Measurements from ENCODE around the gene PDE9A. TPM values are rescaled to one million over a fixed set of nuclear protein-coding genes. Genes with fewer than 3 reads are reported as not detected.

The PDE9A gene
- total RNA-seq, 1 experiment from 2014 or later = 31.9 TPM

GRCh38 chr21:42624095-42624790, 29.2 kb upstream of the PDE9A start:
- no peak overlapping the region for H4K5ac ChIP-seq (ENCODE audit: insufficient read length, low read depth, low read length)

More at GRCh38 chr21:42624095-42624790, 29.2 kb upstream of the PDE9A start:
- H4K8ac ChIP-seq (replicated peaks; ENCODE audit: insufficient read length, low read depth, low read length) = no peak overlapping the region
- H2BK120ac ChIP-seq (ENCODE audit: low read depth, low read length, poor library complexity, severe bottlenecking) = no peak overlapping the region
- TF ChIP-seq CTCF (conservative IDR thresholded peaks at IDR 0.05) = no peak
- no peaks in the 10 kb centered on the region for H3K27me3 ChIP-seq (ENCODE audit: insufficient read depth, low read length)
- no peak for DNase-seq
- no peak overlapping the region for H3K4me2 ChIP-seq (ENCODE audit: insufficient read depth, insufficient read length, low read length)
- H3K27ac ChIP-seq (ENCODE audit: insufficient read length, low read depth, low read length) = no peak overlapping the region
- no peak overlapping the region for H4K91ac ChIP-seq (ENCODE audit: insufficient read length, low read depth, low read length)
- no peaks in the 10 kb centered on the region for H4K20me1 ChIP-seq (ENCODE audit: control insufficient read depth, insufficient read depth, insufficient read length)
- H2BK5ac ChIP-seq (ENCODE audit: insufficient read length, low read length) = no peak overlapping the region
- H3K18ac ChIP-seq (ENCODE audit: insufficient read length, low read depth, low read length) = no peak overlapping the region
- H3K27ac Mint-ChIP-seq = 0 out of 7 replicates have a peak overlapping the region, but pooled peaks of 1 of the 3 experiments have one; percentile 55
- no peaks in the 10 kb centered on the region for H3K4me1 ChIP-seq (ENCODE audit: insufficient read depth, low read length)
- H3K4ac ChIP-seq (ENCODE audit: low read depth, low read length) = no peak overlapping the region
- no peaks in the 10 kb centered on the region for H3K9me3 ChIP-seq (ENCODE audit: control insufficient read depth, low read depth, low read length)
- no peak overlapping the region; the same call in 1 of the 2 replicates for H3K14ac ChIP-seq (ENCODE audit: insufficient read depth, low read length)
- no peaks in the 10 kb centered on the region for H3K79me2 ChIP-seq (ENCODE audit: insufficient read depth, low read length)
- no peak overlapping the region for H2AK5ac ChIP-seq (ENCODE audit: insufficient read length, low read length)
- no peak overlapping the region for H3K9ac ChIP-seq (ENCODE audit: extremely low read depth, insufficient read length, low read length)
- H3T11ph ChIP-seq (ENCODE audit: low read length) = no peak overlapping the region
- no peak overlapping the region for H2BK20ac ChIP-seq (ENCODE audit: low read depth, low read length, poor library complexity, severe bottlenecking)
- no peak overlapping the region for H3K4me3 Mint-ChIP-seq
- no peaks in the 10 kb centered on the region for H3K79me1 ChIP-seq (ENCODE audit: insufficient read depth, low read depth, low read length, poor library complexity, severe bottlenecking)
- no peak overlapping the region for H2AFZ ChIP-seq (ENCODE audit: low read length)
- no CpG with 5 or more reads among the region's 13 CpGs for WGBS (ENCODE audit: extremely low coverage, insufficient read length, low lambda C conversion rate)
- H2BK12ac ChIP-seq (ENCODE audit: insufficient read length, low read depth, low read length) = no peak overlapping the region
- peaks cover 5% of the 10 kb centered on the region for H3K23me2 ChIP-seq (ENCODE audit: insufficient read length, low read depth, low read length, poor library complexity, severe bottlenecking)
- no peak overlapping the region for H3K23ac ChIP-seq (ENCODE audit: insufficient read length, low read depth, low read length)
- peaks cover 15 to 18% of the 10 kb centered on the region in 2 experiments for H3K4me1 Mint-ChIP-seq
- H3K56ac ChIP-seq (ENCODE audit: insufficient read length, low read depth, low read length) = no peak overlapping the region
- H3K36me3 Mint-ChIP-seq (ENCODE audit: insufficient read depth in 1 of 3, low read depth in 3 of 3) = no peaks in the 10 kb centered on the region
- peaks cover 3% of the 10 kb centered on the region in 2 experiments; a peak in 2 of 5 replicates for H3K9me3 Mint-ChIP-seq
- peaks cover 35% of the 10 kb centered on the region for H3K27me3 Mint-ChIP-seq (ENCODE audit: low read depth)
- no peak overlapping the region for H2BK15ac ChIP-seq (ENCODE audit: low read depth, low read length)
